GM11168 (cell line): Measurements from ENCODE around the gene EIF4G3.

Experiments used
- in situ Hi-C: fragments of 300-500 bp; cut with MboI; formaldehyde crosslinking; loops from one replicate; pipeline ENCODE4 v1.12.0; 2022; ENCODE audit warnings: low sequenced_read_pairs; ENCODE audit not compliant: unreplicated experiment

The EIF4G3 gene

DNA sequence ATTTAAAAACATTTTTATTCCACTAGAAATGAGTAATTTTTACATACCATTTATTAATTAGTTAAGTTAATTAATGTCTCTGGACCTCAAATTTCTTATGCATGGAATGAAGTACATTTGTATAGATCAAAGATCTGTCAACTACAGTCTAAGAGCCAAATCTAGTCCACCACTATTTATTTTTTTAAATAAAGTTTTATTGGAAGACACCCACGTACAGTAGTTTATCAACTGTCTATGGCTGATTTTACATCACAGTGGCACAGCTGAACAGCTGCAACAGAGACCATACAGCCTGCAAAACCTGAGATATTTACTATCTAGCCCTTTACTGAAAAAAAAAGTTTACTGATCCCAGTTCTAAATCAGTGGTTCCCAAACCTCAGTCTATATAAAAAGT is 201.0 kb downstream of the EIF4G3 start:
- in situ Hi-C loops = no loop called here

DNA sequence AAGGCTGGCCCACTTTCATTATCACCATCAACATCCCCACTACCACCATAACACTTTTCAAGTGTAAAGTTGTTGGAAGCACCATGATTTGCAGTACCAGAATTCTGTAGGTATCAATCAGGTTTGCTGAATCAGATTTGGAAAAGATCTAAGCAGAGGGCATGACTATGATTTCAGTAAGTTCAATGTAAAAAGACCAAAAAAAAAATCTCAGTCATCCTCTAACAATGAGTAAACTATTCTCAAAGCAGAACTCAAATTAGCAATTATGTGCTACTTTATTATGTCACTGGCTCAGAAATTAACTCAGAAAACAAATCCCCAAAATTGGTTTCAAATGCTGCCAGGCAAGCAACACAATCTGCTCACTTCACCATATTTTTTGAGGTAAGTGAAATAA is 201.7 kb downstream of the EIF4G3 start:
- in situ Hi-C loops = no loop called here

DNA sequence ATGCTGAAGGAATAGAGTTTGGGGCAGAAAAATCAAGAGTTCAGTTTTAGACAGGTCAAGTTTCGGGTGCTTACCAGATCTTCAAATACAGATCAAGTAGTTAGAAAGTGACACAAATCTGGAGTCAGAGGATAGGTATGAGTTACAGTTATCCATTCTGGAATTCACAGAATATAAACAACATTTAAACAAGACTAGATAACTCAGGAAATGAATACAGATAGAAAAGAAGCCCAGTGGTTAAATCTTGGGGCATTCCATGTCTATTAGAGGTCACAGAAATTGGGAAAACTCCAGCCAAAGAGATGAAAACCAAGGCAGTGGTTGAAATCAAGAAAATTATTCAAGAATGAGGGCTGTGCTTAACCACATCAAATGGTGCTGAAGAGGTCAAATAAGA is 202.6 kb downstream of the EIF4G3 start:
- in situ Hi-C loops = no loop called here

DNA sequence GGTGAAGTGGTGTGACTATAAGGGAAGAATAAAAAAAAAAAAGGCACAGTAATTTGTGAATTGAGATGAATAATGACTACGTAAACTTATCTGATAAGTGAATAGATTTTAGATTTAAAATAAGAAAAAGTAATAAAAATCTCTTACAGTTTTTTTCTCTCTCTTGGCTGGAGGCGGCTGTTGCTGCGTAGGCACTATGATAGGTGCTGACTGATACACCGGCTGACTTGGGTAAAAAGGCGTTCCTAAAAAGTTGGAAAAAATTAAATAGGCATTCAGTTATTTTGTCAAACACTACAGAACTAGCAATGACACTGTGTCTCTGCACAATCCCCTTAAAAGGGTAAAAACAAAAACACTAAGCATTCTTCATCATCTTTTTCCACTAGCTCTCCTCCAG is 203.8 kb downstream of the EIF4G3 start:
- in situ Hi-C loops = no loop called here

DNA sequence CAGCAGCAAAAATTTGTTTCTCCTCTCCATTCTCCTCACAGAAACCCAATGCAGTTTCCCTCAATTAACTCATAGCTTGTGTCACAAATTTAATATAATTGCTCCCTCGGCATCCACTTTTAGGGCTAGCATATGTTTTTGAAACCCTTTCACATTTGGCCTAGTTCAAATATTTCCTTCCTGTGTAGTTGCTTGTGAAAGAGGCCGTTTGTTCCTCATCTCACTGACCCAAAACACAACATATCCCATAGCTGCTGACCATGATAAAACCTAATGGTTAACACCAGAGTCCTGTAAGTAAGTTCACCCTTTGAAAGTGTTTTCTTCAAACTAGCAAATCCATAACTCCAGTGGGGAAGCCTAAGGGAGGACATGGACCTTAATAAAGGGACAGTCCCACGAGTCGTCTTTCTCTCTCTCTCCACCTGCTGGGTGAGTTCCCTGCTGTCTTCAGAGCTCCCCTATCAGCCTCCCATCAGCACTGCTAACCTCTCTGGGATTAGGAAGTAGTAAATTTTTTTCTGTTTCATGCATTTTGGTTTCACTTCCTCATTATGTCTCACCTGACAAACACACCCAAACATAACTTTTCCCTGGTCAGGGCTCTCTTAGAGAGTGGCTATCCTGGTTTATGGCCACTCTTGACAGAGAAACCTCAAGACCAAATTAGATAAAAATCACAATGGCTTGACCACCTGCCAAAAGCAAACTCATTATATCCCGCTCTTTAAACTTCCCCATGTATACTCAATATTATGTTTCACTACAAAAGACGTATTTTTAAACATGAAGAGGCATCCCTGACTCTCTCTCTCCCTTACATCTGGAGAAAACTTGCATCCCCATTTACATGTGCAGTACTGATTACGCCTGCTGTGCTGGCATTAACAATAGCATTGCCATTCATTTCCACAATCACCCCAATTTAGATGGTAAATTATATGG is 211.9 kb downstream of the EIF4G3 start:
- in situ Hi-C loops = no loop called here

DNA sequence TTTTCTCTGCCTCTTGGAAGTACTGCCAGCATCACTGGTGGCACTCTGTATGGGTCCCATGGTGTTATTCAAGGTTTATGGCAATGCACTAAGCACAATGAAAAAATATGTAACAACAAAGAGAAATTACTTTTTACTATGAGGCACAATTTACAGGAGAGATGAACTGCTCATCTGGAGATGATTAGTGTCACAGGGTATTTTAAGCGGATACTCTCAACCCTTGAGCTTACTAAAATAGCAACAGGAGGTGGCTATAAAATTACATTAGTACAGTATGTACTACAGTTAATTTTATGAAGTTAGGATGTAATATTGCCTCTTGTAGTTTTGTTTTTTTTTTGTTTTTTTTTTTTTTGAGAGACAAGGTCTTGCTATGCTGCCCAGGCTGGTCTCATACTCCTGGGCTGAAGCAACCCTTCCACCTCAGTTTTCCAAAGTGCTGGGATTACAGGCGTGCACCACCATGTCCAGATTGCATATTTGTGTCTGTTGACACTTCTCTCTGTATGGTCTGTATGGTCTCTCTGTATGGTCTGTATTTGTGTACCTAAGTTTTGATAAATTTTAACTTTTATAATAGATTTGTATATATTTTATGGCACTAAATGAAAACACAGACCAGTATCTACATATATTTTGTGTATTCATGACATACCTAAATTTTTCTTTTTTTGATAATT is 214.0 kb downstream of the EIF4G3 start:
- in situ Hi-C loops = no loop called here

DNA sequence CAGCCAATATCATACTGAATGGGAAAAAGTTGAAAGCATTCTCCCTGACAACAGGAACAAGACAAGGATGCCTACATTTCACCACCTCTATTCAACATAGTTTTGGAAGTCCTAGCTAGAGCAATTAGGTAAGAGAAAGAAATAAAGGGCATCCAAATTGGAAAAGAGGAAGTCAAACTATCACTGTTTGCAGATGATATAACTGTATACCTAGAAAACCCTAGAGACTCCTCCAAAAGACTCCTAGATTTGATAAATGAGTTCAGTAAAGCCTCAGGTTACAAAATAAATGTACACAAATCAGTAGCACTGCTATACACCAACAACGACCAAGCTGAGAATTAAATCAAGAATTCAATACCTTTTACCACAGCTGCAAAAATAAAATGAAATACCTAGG is 218.3 kb downstream of the EIF4G3 start:
- in situ Hi-C loops = no loop called here

DNA sequence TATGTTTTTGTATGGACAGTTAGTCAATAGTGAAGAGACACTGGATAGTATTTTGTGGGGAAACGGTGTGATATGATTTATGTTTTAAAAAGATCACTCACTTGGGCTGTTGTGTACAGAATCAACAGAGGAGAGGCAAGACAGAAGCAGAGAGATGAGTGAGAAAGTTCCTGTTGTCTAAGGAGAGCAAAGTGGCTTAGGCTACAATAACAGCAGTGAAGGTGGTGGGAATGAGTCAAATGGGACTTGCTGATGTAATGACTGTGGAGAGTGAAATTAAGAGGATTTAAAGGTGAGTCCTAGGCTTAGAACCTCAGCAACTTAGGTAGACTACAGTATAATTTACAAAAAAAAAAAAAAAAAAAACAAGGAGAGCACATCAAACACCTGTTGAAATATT is 220.4 kb downstream of the EIF4G3 start:
- in situ Hi-C loops = no loop called here

DNA sequence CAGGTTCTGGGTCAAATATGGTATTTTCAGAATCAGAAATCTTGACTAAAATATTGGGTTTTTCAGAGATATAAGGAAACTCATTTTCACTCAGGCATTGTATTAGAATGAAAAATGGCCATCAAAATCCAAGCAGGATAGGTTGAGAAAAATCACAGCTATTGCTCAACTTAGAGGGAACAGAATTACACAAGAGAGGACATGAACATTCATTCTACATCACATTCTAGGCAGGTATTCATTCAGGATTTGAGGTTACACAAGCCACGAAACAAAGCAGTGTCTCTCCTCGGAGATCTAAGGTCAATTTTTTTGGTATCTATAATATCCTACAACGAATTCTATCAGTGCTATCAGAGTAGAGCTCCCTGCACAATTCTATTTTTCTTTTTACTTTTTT is 226.0 kb downstream of the EIF4G3 start:
- in situ Hi-C loops = no loop called here

DNA sequence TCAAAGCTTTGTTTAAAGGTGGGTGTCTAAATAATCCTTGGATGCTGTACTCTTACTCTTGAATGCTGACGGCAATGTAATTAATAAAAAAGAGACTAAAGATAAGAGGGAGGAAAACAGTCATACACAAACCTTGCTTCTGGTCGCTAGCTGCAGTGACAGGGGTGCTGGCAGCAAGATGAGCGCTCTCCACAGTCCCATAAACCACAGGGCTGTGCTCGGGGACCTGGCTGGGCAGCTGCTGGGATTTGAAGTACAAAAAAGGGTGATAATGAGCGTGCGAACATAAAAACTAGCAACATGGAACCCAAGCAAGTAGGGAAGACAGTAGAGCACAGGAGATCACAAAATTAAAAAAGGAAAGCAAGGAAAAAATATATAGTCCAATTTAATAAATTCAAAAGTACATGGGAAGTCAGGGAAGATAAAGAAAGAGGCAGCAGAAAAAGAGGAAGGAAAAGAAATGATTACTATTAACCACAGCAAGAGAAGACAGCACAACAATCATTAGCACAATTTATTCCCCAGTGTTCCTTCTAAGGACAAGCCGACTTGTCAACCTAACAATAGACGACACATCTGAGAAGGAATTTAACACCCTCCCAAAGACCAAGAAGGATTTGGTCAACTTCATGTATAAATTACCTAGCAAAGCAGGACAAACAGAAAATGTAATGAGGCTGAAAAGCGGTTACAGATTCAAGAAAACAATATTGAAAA is 226.7 kb downstream of the EIF4G3 start:
- in situ Hi-C loops = no loop called here

DNA sequence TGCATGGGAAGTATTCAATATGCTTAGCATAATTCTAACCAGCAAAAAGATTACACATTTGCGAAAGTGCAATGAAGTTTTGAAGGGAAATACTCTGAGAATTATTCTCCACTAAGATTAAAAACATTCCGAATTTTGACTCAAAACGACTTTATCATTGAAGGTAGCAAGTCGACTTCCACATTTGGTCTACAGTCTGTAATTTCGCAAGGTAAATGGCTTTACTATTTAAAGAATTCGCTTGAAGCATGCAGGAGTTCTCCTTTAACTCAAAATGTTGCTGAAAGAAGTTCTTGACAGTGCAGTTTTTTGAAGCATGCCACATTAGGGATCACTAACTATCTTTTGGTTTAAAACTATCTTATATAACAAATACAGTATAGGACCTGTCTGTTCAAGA is 228.6 kb downstream of the EIF4G3 start:
- in situ Hi-C loops = no loop called here

DNA sequence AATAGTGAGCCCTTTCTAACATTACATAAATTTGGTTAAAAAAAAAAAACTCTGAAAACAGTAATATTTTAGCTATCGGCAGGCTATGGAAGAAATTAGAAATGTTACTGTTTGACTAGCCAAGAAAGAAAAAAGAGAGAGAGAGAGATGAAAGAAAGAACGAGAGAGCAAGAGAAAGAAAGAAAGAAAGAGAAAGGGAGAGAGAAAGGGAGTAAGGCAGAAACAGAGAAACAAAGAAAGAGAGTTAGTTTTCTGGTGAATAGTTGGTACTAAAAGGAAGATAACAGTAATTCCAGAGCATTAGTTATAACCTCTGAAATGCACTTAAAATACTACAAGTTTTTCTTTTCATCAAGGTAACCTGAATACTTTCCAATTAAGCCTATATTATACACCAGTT is 229.3 kb downstream of the EIF4G3 start:
- in situ Hi-C loops = no loop called here

DNA sequence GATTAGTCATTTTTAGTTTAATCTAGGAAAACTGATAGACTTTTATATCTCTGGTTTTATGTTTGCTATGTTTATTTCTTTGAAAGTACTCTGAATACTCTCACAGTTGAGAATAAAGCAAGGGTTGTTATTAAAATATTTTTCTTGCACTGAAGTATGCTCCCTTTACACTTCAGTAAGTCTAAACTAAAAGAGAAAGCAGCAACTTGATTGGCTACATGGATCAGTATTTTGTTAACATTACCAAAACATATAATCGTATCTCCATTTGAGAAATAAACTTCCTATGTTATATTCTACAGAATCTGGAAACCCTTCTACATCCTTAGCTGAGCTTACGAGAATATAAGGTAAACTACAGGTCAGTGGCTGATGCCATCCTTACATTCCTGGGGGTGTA is 240.1 kb downstream of the EIF4G3 start:
- in situ Hi-C loops = no loop called here

DNA sequence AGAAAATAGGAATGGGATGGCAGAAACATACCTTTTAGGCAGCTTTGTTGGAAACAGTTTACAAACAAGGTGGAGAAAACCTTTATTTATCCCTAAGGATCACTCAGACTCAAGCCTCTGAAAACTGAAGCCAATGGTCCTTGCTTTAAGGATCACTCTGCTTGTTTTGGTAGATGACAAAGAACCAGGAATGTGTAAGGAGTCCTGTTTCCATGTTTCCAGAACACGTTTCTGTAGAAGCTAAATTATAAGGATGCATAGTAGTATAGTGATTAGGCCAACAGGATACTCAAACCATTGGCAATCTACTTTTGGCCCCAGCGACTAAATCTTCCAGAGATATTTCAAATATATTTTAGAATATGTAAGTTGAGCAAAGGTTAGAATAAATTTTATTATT is 240.5 kb downstream of the EIF4G3 start:
- in situ Hi-C loops = no loop called here

DNA sequence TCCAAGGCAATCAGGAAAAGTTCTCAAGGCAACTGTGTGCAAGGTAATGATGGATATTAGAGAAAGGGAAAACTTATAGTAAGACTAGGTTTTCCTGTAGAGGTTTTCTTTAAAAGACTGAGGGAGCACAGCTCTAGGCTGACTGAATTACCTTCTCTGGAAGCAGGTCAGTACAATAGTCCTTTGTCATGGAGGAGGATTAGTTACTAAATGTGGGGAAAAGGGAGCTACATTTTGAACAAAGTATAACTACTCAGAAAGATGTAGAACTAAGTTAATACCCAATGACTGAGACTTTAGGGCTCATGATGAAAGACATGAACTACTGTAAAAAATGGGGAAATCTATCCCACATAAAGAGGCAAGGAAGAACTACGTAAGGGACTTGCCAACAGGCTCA is 241.0 kb downstream of the EIF4G3 start:
- in situ Hi-C loops = no loop called here

DNA sequence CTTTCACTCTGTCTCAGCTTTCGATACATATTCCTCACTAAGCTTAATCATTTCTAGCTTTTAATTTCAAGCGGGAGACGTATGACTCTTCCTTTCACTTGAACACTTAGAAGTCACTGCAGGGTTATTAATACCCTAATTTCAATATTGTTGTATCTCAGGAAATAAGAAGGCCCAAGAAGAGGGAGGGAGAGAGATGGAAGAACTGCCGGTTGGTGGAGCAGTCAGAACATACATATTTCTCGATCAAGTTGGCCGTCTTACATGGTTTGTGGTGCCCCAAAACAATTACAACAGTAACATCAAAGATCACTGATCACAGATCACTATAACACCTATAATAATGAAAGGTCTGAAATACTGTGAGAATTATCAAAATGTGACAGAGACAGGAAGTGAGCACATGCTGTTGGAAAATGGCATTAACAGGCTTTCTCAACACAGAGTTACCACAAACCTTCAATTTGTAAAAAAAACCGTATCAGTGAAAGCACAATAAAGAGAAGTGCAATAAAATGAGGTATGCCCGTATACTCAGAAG is 244.2 kb downstream of the EIF4G3 start:
- in situ Hi-C loops = no loop called here

DNA sequence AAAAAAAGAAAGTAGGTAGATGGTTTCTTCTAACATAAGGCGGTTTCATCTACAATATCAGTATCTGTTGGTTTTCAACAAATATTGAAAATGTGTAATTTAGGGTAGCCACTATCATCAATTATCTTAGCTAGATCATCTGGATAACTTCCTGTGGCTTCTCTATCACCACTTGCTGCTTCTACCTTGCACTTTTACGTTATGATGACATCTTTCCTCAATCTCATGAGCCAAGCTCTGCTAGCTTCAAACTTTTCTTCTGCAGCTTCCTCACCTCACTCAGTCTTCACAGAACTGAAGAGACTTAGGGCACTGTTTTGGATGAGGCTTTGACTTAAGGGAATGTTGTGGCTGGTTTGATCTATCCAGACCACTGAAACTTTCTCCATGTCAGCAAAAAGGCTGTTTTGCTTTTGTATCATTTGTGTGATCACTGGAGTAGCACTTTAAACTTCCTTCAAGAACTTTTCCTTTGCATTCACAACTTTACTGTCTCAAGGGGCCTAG is 244.7 kb downstream of the EIF4G3 start:
- in situ Hi-C loops = no loop called here

DNA sequence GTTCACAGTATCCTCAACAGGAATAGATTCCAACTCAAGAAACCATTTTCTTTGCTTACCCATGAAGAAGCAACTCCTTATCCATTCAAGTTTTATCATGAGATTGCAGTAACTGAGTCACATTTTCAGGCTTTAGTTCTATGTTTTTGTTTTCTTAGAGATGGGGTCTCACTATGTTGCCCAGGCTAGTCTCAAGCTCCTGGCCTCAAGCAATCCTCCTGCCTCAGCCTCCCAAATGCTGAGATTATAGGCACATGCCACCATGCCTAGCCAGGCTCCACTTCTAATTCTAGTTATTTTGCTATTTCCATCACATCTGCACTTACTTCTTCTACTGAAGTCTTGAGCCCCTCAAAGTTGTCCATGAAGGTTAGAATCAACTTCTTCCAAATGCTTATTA is 246.3 kb downstream of the EIF4G3 start:
- in situ Hi-C loops = no loop called here

DNA sequence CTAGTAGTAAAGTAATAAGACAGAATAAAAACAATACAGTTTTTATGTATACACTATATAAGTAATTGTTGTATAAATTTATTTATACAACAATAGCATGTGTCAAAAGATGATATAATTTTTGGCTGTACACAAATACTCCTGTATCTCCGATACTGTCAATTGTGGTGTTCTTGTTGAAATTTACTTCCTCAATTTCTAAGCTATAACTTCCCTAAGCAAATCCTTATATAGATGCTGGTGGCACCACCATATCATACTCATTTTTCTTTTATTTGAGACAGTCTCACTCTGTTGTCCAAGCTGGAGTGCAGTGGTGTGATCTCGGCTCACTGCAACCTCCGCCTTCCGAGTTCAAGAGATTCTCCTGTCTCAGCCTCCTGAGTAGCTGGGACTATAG is 248.6 kb downstream of the EIF4G3 start:
- in situ Hi-C loops = no loop called here

DNA sequence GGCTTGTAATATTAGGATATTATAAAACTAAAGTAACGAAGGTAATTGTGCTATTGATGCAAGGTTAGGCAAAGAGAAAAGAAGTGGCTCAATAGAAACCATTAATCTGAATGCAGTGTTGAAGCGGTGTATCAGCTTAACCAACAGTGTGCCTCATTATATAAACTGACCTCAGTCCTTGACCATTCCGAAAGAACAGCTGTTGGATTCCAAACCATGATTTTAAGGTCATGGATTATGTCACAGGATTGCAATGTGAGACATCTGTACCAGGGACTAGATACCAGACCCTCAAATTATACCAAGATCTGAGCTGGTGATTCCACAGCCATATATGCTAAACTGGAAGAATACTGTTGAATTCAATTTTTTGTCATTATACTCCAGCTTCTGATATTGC is 255.4 kb downstream of the EIF4G3 start:
- in situ Hi-C loops = no loop called here

DNA sequence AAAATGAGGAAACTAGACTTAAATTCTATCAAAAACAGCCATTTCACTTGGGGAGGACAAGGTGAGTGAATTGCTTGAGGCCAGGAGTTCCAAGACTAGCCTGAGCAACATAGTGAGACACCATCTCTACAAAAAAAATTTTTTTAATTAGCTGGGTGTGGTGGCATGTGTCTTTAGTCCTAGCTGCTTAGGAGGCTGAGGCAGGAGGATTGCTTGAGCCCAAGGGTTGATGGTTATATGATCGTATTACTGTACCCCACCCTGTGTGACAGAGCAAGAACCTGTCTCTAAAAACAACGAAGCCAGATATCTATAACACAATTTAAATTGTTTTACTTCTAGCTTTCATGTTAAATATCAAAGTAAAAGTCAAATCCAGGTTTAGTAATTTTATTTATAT is 263.5 kb downstream of the EIF4G3 start:
- in situ Hi-C loops = no loop called here
